RPMI8226 (cell line): ENCODE results near the gene LY6G6D.

Experiments used
- DNase-seq: peaks from one replicate; pipeline ENCODE4 v3.0.0-alpha.2; 2015

LY6G6D gene

DNA sequence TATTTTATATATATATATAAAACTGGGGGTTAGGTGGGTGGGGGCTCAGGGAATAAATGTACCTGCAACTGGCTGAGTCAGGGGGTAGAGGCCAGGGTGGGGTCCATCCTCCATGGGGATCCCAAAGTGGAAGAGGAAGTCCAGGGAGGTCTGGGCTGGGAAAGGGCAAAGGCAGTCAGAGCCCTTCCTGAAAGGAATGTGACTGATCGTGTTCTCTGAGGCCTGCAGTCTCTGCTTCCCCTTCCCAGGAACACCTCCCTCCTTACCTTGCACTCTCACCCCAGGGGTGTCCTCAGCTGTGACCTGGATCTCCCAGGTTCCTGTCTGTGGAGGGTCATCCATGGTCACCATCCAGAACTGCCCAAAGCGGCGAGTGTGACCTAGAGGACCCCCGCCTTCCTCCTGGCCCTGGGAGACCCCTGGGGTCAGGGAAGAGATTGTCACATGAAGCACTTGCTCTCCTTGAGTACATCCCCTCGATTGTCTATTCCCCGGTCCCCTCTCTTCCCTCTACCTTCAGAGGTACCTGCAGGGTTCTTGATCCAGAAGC, 52.0 kb downstream of the LY6G6D start:
- no peak for DNase-seq
